PFSK-1 (cell line): ENCODE results near the gene STAG3.

Source experiments
- SIN3A ChIP-seq: IDR thresholded peaks from 2 replicates; pipeline ENCODE4 v1.6.1; 2012; ENCODE audit warnings: mild to moderate bottlenecking, low read length, moderate library complexity, borderline replicate concordance; ENCODE audit not compliant: insufficient read depth
- TAF1 ChIP-seq: IDR thresholded peaks from 2 replicates; pipeline ENCODE4 v1.6.1; 2012; ENCODE audit warnings: low read length, control low read depth, borderline replicate concordance; ENCODE audit not compliant: insufficient read depth

DNA sequence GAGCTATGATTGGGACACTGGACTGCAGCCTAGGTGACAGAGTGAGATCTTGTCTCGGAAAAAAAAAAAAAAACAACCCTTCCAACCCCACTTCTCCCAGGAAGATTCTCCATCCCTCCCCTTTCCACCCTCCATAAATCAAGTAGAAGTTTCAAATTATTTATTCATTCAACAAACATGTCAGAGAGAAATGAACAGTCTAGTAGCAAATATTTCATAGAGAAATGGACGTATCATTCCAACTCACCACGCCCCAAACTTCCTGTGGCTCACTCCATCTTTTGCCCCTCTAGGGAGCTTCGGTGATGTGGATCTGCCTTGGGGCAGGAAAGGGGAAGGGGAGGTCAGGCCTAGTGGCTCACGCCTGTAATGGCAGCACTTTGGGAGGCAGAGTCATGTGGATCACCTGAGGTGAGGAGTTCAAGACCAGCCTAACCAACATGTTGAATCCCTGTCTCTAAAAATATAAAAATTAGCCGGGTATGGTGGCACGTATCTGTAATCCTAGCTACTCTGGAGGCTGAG lies 18.6 kb upstream of the STAG3 start:
- TF ChIP-seq SIN3A: no peak
- TF ChIP-seq TAF1: no peak
